Suppressor macrophage treated with lipopolysaccharide for 4 hours (primary cell): ENCODE data around the gene TBC1D1.
"Not testable (repeated sequence)": the region's sequence is repeated elsewhere in the genome, so short reads cannot be mapped to it uniquely, and the experiment has no call there.

Source experiments
- DNase-seq: peaks from one replicate; pipeline ENCODE4 v3.0.0-alpha.2; 2020

The TBC1D1 gene

DNA sequence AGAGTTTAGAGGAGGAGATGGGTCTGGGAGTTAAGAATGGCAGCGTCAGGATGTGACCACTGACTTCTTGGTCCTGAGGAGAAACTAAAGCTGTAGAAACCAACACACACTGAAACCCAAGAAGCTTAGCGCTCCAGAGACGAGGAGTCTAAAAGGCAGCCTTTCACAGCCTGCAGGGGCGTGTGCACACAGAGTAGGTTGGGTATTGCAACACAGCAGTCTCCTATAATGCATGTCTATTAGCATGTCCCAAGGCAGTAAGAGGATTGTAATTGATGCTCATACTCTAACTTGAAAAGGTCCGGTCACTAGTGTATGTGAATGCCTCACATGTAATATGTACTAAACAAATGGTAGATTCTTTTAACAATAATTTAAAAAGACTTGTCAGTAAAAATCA lies 126.7 kb downstream of the TBC1D1 start:
- no peak for DNase-seq

DNA sequence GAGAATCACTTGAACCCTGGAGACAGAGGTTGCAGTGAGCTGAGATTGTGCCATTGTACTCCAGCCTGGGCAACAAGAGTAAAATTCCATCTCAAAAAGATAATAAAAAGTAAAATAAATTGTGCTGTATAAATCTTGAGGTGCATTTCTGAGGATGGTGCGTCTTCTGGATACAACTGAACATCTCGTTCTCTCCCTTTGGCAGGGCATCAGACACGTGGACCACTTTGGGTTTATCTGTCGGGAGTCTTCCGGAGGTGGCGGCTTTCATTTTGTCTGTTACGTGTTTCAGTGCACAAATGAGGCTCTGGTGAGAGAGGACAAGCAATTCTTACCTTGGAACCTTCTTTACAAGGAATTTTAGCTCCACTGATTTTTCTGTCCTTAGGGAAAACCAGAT lies 129.5 kb downstream of the TBC1D1 start:
- DNase-seq: no peak

DNA sequence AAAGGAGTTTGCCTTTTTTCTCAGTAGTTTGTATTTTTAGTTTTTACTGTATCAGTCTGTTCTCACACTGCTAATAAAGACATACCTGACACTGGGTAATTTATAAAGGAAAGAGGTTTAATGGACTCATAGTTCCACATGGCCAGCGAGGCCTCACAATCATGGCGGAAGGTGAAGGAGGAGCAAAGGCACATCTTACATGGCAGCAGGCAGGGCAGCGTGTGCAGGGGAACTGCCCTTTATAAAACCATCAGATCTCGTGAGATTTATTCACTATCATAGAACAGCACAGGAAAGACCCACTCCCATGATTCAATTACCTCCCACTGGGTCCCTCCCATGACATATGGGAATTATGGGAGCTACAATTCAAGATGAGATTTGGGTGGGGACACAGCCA lies 130.1 kb downstream of the TBC1D1 start:
- DNase-seq: not testable (repeated sequence)

DNA sequence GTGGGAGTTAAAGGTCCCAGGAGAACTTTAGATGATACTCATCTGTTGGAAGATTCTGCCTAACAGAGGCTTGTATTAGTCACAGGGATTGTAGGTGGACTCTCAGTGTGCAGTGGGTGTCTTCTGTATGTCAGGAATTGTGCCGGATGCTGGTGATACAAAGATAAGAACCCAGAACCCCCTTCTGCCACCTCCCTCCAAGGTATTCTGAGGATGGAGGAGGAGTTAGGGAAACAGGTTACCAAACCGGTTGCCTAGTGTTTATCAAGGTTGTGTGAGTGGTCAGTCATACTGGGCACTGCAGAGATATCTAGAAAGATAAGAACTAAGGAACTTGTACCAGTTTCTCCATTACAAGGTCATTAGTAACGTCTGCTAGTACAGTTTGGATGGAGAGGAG lies 130.9 kb downstream of the TBC1D1 start:
- no peak for DNase-seq

DNA sequence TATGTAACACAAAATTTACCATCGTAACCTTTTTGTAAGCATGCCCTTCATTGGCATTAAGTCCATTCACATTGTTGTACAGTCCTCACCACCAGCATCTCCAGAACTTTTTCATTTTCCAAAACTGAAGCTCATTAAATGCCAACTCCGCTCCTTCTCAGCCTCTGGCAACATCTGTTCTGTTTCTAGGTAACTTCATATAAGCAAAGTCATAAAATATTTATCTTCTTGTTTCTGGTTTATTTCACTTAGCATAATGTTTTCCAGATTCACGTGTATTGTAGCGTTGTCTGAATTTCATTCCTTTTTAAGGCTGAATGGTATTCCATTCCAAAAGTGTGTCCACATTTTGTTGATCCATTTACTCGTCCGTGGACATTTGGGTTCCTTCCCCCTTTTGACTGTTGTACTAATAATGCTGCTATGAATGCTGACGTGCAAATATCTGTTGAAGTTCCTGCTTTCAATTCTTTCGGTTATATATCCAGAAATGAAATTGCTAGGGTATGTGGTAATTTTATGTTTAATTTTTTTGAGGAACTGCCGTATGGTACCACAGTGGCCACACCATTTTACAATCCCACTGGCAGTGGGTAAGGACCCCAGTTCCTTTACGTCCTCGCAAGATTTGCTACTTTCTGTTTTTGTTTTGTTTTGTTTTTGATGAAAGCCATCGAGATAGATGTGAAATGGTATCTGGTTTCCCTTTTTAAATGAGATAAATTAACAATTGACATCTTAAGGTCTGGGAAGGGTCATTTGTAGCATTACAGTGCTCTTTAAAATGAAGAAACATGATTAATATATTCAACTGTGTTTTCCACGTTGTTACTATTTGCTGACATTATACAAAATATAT lies 132.7 kb downstream of the TBC1D1 start:
- peak; percentile 84 for DNase-seq

DNA sequence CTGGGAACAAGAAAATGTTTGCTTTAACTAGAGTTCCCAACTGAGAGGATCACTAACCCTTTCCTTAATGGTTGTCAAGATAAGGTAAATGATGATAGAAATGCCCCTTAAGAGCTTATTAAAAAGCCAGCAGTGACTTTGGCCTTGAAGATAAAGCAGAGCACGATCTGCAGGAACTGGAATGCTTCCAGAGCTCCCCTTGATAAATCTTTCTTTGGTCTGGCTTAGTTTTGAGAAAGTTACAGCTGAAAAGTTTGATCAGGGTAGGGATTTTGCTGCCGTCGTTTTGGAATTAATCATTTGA lies 133.3 kb downstream of the TBC1D1 start:
- DNase-seq: no peak

DNA sequence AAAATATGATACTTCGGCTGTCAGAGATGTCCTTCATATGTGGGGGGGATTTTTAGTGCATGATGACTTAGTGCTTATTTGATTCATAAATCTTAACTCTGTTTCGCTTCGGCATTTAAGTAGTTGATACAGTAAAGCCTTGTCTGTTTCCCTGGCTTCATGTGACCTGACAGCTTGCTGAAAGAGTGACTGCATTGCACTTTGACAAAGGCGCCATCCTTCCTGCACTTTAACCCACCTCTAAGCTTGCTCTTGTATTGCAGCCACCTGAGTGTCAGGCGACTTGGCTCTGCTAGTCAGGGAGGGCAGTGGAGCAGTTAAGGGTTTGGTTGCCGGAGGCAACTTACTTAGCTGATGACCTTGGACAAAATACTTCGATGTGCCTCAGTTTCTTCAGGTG lies 134.8 kb downstream of the TBC1D1 start:
- DNase-seq: no peak

DNA sequence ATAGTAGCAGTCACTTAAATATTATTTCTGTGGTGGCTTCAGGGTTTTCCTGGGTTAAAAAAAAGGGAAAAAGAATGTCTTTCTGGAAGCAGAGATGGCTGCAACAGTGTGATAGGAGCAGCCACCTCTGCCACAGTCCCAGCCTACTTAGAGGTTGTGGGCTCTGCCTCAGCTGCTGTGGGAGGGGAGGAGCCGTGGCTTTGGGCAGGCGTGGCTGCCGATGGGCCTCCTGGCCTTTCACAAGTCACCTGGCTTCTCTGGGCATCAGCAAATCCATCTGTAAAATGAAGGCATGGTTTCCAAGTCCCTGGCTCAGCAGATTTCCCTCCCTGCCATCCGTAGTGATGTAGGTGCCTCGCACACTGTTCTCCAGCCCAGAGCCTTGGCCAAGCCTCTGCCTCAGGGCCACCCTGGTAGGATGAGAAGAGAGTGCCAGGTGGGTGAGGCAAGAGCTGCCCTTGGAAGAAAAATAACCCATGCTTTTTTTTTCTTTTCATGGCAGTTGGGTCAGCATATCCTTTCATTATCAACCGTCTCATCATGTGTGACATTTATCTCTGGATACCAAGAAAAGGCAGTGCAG lies 135.4 kb downstream of the TBC1D1 start:
- DNase-seq: no peak

DNA sequence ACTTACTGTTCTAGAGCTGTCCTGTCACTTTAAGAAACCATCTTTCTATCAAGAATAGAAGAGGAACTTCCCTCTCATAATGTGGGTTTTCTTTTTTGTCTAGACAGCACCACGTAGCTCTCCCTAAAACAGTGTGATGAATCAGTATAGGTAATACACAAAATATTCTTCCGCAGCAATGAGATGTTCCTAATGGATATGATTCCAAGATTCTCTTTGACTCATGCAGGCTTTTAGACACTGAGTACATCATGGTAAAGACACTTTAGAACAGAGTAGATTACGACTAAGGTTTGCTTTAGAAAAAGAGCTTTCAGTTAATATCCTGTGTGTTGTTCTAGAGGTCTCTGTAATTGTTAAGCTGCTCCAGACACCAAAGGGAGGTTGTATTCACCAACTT lies 139.1 kb downstream of the TBC1D1 start:
- no peak for DNase-seq

DNA sequence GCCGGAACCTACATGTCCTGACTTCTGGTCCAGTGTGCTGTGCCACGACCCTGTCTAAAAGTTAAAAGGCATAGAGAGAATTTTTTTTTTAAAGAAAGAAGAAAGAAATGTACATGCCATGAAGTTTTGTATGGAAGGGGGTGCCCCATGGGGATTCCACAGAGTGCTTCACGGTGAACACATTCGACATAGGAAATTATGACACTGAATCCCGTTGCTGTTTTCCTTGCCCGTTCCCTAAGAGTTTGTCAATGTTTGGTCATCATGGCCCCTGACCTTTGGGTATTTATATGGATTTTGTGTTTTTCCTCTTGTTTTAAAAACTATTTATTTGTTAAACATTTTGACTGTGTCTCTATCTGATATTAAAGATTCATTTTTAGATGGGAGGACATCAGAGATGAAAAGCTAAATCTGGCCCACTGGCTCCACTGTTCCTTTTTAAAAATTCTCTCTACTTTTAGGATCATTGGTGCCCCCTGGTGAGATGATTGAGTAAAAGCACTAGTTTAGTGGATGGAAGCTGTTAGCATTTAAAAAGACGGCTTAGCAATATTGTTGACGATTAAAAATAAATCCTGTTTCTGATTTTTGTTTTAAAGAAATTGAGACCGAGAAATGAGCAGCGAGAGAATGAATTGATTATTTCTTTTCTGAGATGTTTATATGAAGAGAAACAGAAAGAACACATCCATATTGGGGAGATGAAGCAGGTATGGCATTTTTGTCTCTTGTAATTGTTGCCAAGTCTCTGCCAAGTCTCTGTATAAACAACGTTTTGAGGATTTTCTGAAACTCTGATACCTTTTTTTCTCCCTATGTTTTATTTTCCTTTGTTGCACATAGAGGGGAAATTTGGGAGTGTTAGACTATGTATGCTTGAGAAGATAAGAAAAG lies 144.3 kb downstream of the TBC1D1 start:
- DNase-seq: peak; percentile 82

DNA sequence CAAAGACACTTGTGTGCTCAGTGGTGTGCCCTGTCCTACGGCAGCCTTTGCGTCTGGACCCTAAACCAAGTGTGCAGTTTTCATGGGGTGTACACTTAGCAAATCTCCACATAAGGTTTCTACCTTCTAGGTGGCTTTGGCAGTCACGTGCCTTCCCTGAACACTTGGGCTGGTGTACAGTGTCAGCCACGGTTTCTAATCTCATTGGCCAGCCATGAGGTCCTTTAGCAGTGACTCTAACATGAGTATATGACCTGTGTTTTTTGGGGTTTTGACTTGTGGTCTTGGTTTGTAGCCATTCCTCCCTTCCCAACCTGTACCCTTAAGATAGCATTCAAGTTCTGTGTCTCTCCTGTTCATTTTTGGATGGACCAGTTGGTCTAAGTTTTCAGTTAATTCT lies 145.7 kb downstream of the TBC1D1 start:
- DNase-seq: no peak

DNA sequence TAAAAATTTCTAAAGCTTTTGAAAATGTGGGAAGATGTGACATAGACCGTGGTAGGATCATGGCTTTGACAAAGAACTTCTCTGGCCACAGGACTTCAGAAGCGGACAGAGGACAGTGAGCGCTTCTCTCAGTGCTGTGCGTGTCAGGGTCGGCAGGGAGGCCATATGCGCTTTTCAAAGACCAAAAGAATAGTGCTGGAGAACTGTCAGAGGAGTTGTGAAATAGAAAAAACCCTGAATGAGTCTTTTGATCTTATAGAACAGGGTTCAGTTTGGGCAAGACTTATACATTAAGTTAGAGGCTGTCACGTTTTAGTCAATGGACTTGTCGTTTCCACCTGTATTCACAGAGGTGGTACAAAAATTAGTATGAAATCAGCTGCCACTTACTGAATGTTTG lies 146.7 kb downstream of the TBC1D1 start:
- no peak for DNase-seq

DNA sequence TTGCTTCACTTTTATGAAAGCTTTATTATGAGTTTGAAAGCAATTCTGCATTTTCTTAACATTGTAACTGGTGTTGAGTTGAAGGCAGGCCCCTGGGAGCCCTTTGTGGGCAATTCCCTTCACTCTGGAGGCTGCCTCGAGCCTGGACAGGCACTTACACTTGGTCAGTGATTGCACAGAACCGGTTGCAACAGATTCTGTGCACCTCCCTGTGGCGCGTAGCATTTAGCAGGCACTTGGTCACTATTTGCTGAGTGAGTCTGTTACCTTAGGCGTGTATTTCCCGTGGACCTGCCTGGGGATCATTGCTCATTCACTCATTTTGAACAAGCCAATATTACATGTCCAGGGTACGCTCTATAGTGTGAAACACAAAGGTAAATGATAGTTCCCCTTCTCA lies 149.7 kb downstream of the TBC1D1 start:
- DNase-seq: no peak

DNA sequence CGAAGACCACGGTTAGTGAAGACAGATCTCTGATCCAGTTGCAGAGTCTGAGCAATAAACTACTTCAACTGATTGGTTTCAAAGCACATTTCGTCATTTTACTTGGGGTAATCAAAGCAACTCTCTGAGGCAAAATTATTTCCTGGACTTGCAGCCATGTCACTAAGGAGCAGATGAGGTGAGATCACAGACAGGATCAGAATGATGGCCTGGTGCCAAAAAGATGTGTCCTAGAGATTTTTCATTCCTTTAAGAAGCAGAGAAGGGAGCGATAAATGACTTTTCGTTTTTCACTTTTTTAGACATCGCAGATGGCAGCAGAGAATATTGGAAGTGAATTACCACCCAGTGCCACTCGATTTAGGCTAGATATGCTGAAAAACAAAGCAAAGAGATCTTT lies 153.2 kb downstream of the TBC1D1 start:
- no peak for DNase-seq

DNA sequence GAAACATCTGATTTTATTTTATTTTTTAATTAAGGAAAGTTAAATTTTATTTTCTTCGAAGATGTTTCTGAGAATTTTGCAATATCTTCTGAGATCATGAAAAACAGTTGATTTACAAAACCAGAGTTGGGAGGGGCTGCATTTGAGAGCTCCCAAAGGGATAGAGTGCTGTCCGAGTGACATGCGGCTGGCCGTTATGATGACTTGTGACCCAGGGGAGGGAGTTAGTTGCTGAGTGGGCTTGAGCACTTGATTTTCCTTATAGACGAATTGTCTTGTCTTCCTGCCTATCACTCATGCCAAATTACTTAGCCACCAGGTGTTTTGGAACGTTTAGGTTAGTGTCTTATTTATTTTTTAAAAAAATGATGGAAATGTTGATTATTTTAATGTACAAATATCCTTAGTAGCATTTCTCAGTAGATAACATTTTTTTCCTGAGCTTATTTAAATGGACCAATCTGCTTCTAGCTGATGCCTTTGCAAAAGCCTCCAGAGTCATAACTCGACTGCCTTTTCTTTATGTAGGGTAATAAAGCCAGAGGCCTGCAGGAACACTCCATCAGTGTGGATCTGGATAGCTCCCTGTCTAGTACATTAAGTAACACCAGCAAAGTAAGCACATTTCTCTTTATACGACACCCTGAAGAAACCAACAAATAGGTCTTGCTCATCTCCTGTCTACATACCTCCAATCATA lies 154.6 kb downstream of the TBC1D1 start:
- DNase-seq: no peak

DNA sequence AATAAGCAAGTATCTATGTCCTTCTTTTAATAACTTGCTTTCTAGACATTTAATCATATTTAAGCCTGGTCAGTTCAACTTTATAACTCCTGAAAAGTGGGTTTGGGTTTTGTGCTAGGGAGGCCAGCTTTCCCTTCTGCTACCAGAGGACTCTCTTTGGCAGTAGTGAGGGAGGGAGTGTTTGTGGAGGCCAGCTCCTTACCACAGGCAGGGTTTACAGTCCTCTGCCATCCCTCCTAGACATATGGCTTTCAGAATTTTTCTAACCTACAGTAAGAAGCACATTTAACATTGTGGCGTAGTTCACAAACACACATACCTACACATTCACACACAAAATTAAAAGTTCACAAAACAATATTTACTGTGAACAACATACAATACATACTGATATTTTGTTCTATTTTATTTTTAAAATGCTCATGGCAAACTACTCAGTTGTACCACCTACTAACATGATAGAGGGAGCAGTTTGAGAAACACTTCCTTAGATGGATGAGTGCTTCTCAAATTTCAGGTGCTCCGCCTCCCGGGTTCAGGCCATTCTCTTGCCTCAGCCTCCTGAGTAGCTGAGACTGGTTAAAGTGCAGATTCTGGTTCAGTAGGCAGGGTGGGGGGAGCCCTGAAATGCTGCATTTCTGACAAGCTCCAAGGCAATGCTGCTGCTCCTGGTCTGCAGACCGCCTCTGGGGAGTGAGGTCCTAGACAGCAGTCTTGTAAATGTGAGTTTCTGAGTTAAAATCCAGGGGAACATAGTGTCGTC lies 156.0 kb downstream of the TBC1D1 start:
- DNase-seq: no peak

DNA sequence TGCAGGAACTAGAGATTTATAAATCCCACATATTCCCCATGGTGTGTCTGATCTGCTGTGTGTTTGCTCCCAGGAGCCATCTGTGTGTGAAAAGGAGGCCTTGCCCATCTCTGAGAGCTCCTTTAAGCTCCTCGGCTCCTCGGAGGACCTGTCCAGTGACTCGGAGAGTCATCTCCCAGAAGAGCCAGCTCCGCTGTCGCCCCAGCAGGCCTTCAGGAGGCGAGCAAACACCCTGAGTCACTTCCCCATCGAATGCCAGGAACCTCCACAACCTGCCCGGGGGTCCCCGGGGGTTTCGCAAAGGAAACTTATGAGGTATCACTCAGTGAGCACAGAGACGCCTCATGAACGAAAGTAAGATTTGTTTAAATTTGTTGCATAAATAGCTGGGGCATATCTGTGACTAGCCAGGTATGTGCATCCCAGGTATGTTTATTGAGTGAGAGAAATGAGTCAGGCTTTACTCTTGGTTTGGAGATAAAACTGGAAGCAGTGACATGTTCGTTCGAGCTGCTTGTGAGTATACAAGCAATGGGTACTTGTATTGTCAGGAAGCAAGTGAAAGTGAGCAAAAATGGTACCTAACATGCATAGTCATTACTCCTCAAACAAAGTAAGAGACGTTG lies 158.8 kb downstream of the TBC1D1 start:
- no peak for DNase-seq

DNA sequence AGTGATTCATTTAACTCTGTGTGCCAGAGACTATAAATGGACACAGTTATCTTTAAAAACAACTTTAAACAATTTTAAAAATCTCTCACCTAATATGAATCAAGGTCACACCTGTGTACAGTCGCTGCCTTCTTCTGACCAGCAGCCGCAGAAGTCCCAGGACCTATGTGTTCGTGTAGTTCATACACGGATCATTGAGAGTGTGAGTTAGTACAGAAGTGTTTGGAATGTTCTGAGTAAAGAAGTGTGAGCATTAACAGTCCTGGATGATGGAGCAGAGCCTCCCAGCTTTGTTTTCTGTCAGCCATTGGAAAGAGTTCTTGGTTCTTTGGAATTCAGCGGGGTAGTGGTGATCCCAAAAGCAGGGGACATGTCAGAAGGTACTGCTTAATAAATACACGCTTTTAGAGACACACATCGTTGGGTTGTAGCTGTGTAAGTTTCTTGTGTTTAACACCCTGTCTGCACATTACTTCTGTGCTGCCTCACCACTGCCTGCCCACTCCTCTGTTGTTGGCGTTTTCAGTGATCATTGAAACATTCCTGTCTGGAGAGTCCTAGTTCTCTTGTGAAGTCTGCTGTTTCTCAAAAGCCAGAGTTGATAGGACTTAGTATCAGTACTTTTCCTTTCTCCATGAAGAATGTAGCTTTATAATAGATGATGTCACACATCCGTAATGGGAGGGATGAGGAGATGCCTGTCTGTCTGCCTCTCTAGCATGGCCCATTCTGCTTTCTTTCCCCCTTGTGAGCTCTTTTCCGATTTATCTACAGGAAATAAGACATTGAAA lies 159.9 kb downstream of the TBC1D1 start:
- no peak for DNase-seq

DNA sequence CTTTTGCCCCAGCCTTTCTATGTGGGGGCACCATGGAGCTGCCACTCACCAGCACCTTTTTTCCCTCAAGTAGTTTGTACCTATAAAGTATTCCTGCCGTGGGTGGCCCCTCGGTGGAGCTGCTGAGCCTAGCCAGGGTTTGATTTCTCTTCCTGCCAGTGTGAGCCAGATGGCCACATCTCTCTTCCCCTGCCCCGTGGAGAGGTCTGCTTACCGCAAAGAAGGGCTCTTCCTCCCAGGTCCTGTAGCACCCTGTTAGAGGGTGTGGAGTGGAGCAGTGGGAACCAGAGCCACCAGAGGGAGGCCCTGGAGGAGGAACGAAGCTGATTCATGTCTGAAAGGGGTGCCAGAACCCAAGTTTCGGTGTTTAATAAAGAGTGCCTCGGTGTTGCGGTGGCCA lies 164.7 kb downstream of the TBC1D1 start:
- no peak for DNase-seq

DNA sequence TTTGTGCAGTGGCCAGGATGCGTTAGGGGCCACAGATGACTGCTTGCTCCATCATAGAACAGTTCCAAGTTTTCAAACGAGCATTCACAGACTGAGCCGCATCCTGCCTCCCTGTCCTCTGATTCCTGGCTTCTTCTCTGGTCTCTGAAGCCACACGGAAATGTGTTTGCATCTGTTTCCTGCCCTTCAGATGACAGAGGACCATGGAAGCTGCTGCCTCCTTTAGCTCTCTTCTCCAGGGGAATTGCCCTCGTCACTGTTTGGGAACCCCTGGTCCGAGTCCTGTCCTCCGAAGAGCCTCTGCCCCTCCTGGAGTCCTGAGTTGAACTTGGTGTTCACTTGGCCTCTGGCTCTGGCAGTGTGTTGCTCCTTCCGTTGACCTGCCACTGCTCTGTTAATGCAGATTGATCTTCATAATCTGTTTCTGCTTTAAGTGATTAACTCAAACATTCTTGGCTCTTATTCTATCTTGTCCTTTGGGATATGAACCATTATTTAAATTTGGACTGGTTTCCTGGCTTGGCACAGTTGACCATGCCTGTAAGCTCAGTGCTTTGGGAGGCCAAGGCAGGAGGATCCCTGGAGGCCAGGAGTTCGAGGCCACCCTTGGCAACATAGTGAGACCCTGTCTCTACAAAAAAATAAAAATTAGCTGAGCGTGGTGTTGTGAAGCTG lies 165.3 kb downstream of the TBC1D1 start:
- no peak for DNase-seq

DNA sequence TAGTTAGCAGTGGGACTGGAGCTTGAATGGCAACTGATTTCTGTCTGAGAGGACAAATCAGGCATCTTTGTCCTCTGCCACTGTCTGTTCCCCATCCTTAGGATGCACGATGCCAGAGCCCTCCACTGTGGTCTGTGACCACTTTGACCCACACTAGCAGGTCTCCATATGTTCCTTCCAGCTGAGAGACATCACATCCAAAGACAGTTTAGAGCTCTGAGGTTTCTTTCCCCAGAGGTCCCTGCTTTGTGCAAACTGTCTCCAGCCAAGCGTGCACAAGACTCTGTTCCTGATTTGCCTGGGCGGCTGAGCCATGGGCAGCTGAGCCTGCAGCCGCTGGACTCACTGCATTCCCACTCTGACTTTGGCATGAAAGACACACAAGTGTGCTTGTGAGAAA lies 167.3 kb downstream of the TBC1D1 start:
- DNase-seq: no peak
